H9 (cell line): Measurements from ENCODE around the gene CBLB. TPM values are rescaled to one million over a fixed set of nuclear protein-coding genes. Genes with fewer than 3 reads are reported as not detected.

Source experiments
- DNase-seq: peaks from one replicate; pipeline ENCODE4 v3.0.0-alpha.2; 2017
- H2AFZ ChIP-seq: one replicate; pipeline ENCODE4 v1.6.1; 2013; ENCODE audit warnings: mild to moderate bottlenecking, low read length, control low read depth, moderate library complexity
- H2AK5ac ChIP-seq: 2 replicates; pipeline ENCODE4 v1.6.1; 2013; ENCODE audit warnings: low read length, control low read depth, mixed read lengths; ENCODE audit not compliant: insufficient read length
- H2BK120ac ChIP-seq: one replicate; pipeline ENCODE4 v1.6.1; 2013; ENCODE audit warnings: low read depth, mild to moderate bottlenecking, low read length, control low read depth, inconsistent platforms; ENCODE audit not compliant: poor library complexity, severe bottlenecking
- H2BK12ac ChIP-seq: 2 replicates; pipeline ENCODE4 v1.6.1; 2013; ENCODE audit warnings: low read length, control low read depth, mixed read lengths, low read depth; ENCODE audit not compliant: insufficient read length
- H2BK15ac ChIP-seq: 2 replicates; pipeline ENCODE4 v1.6.1; 2013; ENCODE audit warnings: low read depth, low read length, control low read depth
- H2BK20ac ChIP-seq: one replicate; pipeline ENCODE4 v1.6.1; 2013; ENCODE audit warnings: low read depth, mild to moderate bottlenecking, low read length, control low read depth, inconsistent platforms; ENCODE audit not compliant: poor library complexity, severe bottlenecking
- H2BK5ac ChIP-seq: 2 replicates; pipeline ENCODE4 v1.6.1; 2013; ENCODE audit warnings: low read length, control low read depth, mixed read lengths; ENCODE audit not compliant: insufficient read length
- H3K14ac ChIP-seq: 2 replicates; pipeline ENCODE4 v1.6.1; 2013; ENCODE audit warnings: low read length, control low read depth; ENCODE audit not compliant: insufficient read depth
- H3K18ac ChIP-seq: 2 replicates; pipeline ENCODE4 v1.6.1; 2013; ENCODE audit warnings: low read depth, mild to moderate bottlenecking, mixed read lengths, low read length, control low read depth; ENCODE audit not compliant: insufficient read length
- H3K23ac ChIP-seq: 2 replicates; pipeline ENCODE4 v1.6.1; 2013; ENCODE audit warnings: low read length, control low read depth, mixed read lengths, low read depth; ENCODE audit not compliant: insufficient read length
- H3K23me2 ChIP-seq: 2 replicates; pipeline ENCODE4 v1.6.1; 2013; ENCODE audit warnings: low read depth, mild to moderate bottlenecking, mixed read lengths, low read length, control low read depth; ENCODE audit not compliant: insufficient read length, poor library complexity, severe bottlenecking
- H3K27ac ChIP-seq: 2 replicates; pipeline ENCODE4 v1.5.1; 2013; ENCODE audit warnings: low read length, control low read depth, mixed read lengths, low read depth; ENCODE audit not compliant: insufficient read length
- H3K27me3 ChIP-seq: 2 replicates; pipeline ENCODE4 v1.6.1; 2013; ENCODE audit warnings: low read length, control low read depth, inconsistent platforms; ENCODE audit not compliant: insufficient read depth
- H3K4ac ChIP-seq: 2 replicates; pipeline ENCODE4 v1.6.1; 2013; ENCODE audit warnings: low read depth, mild to moderate bottlenecking, control low read depth, inconsistent platforms, low read length, moderate library complexity
- H3K4me1 ChIP-seq: 2 replicates; pipeline ENCODE4 v1.6.1; 2013; ENCODE audit warnings: low read length, control low read depth, inconsistent platforms; ENCODE audit not compliant: insufficient read depth
- H3K4me2 ChIP-seq: 2 replicates; pipeline ENCODE4 v1.6.1; 2013; ENCODE audit warnings: low read length, control low read depth, mixed read lengths; ENCODE audit not compliant: insufficient read length, insufficient read depth
- H3K56ac ChIP-seq: 2 replicates; pipeline ENCODE4 v1.6.1; 2013; ENCODE audit warnings: low read depth, mild to moderate bottlenecking, mixed read lengths, low read length, control low read depth; ENCODE audit not compliant: insufficient read length
- H3K79me1 ChIP-seq: 2 replicates; pipeline ENCODE4 v1.6.1; 2013; ENCODE audit warnings: low read depth, mild to moderate bottlenecking, moderate library complexity, low read length, control low read depth, inconsistent platforms; ENCODE audit not compliant: insufficient read depth, poor library complexity, severe bottlenecking
- H3K79me2 ChIP-seq: 2 replicates; pipeline ENCODE4 v1.6.1; 2013; ENCODE audit warnings: low read length, control low read depth, inconsistent platforms; ENCODE audit not compliant: insufficient read depth
- H3K9ac ChIP-seq: 2 replicates; pipeline ENCODE4 v1.6.1; 2013; ENCODE audit warnings: low read length, control low read depth, mixed read lengths; ENCODE audit not compliant: insufficient read length; ENCODE audit errors: extremely low read depth
- H3K9me3 ChIP-seq: one replicate; pipeline ENCODE4 v1.6.1; 2013; ENCODE audit warnings: low read depth, low read length, inconsistent platforms; ENCODE audit not compliant: control insufficient read depth
- H3T11ph ChIP-seq: one replicate; pipeline ENCODE4 v1.6.1; 2013; ENCODE audit warnings: mild to moderate bottlenecking, low read length, control low read depth, inconsistent platforms
- H4K20me1 ChIP-seq: one replicate; pipeline ENCODE4 v1.6.1; 2013; ENCODE audit not compliant: control insufficient read depth, insufficient read length, insufficient read depth
- H4K5ac ChIP-seq: 2 replicates; pipeline ENCODE4 v1.6.1; 2013; ENCODE audit warnings: low read depth, mild to moderate bottlenecking, mixed read lengths, low read length, control low read depth; ENCODE audit not compliant: insufficient read length
- H4K8ac ChIP-seq: replicated peaks from 2 replicates; pipeline ENCODE4 v1.6.1; 2013; ENCODE audit warnings: low read length, control low read depth, mixed read lengths, low read depth; ENCODE audit not compliant: insufficient read length
- H4K91ac ChIP-seq: 2 replicates; pipeline ENCODE4 v1.6.1; 2013; ENCODE audit warnings: low read depth, mild to moderate bottlenecking, moderate library complexity, mixed read lengths, low read length, control low read depth; ENCODE audit not compliant: insufficient read length
- H3K27ac Mint-ChIP-seq, 3 experiments: 2 replicates in 2 of 3; 3 replicates in 1 of 3; pipeline ENCODE4 v1.8.0; 2020 to 2021; ENCODE audit warnings: mixed read lengths in 3 of 3, mild to moderate bottlenecking in 1 of 3, moderate library complexity in 1 of 3
- H3K27me3 Mint-ChIP-seq: 2 replicates; pipeline ENCODE4 v1.8.0; 2021; ENCODE audit warnings: low read depth, mild to moderate bottlenecking, moderate library complexity, mixed read lengths
- H3K36me3 Mint-ChIP-seq, 3 experiments: 2 replicates in 2 of 3; 3 replicates in 1 of 3; pipeline ENCODE4 v1.8.0; 2020 to 2021; ENCODE audit warnings: low read depth in 3 of 3, mixed read lengths in 3 of 3; ENCODE audit not compliant: insufficient read depth in 1 of 3
- H3K4me1 Mint-ChIP-seq, 2 experiments: 2 replicates each; pipeline ENCODE4 v1.8.0; 2020; ENCODE audit warnings: mixed read lengths in 2 of 2
- H3K4me3 Mint-ChIP-seq, 2 experiments: 2 replicates in 1 of 2; 3 replicates in 1 of 2; pipeline ENCODE4 v1.8.0; 2020 to 2021; ENCODE audit warnings: mild to moderate bottlenecking in 2 of 2, mixed read lengths in 2 of 2, moderate library complexity in 1 of 2
- H3K9me3 Mint-ChIP-seq, 2 experiments: 2 replicates in 1 of 2; 3 replicates in 1 of 2; pipeline ENCODE4 v1.8.0; 2020; ENCODE audit warnings: mild to moderate bottlenecking in 2 of 2, mixed read lengths in 2 of 2, moderate library complexity in 1 of 2
- CTCF ChIP-seq: fragments of 200-600 bp; sonication (generic); conservative IDR thresholded peaks from 3 replicates; pipeline ENCODE4 v1.8.0; 2021; ENCODE audit warnings: antibody characterized with exemption, mild to moderate bottlenecking
- WGBS: extraction: QIAGEN DNeasy Blood & Tissue Kit; methylation state at CpG from one replicate; pipeline ENCODE4 v1.1.7; 2013; ENCODE audit warnings: missing lambda C conversion rate, low lambda C conversion rate, mixed read lengths; ENCODE audit not compliant: insufficient read length; ENCODE audit errors: extremely low coverage; 5-methylcytosine and 5-hydroxymethylcytosine counted together
- total RNA-seq: library from RNA; stranded (reverse); gene quantifications from 2 replicates; pipeline ENCODE4 v1.2.1, GENCODE V29; 2021

CBLB gene
- total RNA-seq, 1 experiment from 2014 or later = 25.7 TPM

- no peak overlapping the region for H3K4me2 ChIP-seq
- H3T11ph ChIP-seq = no peak overlapping the region
- H4K20me1 ChIP-seq = no peaks in the 10 kb centered on the region
- H3K27me3 Mint-ChIP-seq = no peaks in the 10 kb centered on the region
- no peaks in the 10 kb centered on the region for H3K27me3 ChIP-seq
- H3K23ac ChIP-seq = no peak overlapping the region
- no peak for DNase-seq
- H3K56ac ChIP-seq = no peak overlapping the region
- H2BK12ac ChIP-seq = no peak overlapping the region
- no peak overlapping the region for H4K91ac ChIP-seq
- H4K5ac ChIP-seq = no peak overlapping the region
- H2AK5ac ChIP-seq = no peak overlapping the region
- no peak overlapping the region for H2BK5ac ChIP-seq
- no peak overlapping the region for H4K8ac ChIP-seq
- no peak overlapping the region for H3K14ac ChIP-seq
- H3K4me1 Mint-ChIP-seq = no peaks in the 10 kb centered on the region
- H3K23me2 ChIP-seq = no peaks in the 10 kb centered on the region
- H3K79me1 ChIP-seq = no peaks in the 10 kb centered on the region
- H3K27ac ChIP-seq = no peak overlapping the region
- H2AFZ ChIP-seq = no peak overlapping the region
- no peak overlapping the region for H2BK20ac ChIP-seq
- H3K4ac ChIP-seq = no peak overlapping the region
- H3K9me3 Mint-ChIP-seq = no peaks in the 10 kb centered on the region
- no peaks in the 10 kb centered on the region for H3K9me3 ChIP-seq
- H2BK120ac ChIP-seq = no peak overlapping the region
- H3K36me3 Mint-ChIP-seq = peaks cover 5 to 28% (median 15%) of the 10 kb centered on the region in 3 experiments; a peak in 5 of 7 replicates
- no peak overlapping the region for H3K4me3 Mint-ChIP-seq
- H3K9ac ChIP-seq = no peak overlapping the region
- H3K27ac Mint-ChIP-seq = no peak overlapping the region
- no peaks in the 10 kb centered on the region for H3K79me2 ChIP-seq
- no peak overlapping the region for H2BK15ac ChIP-seq
- WGBS = no CpG with 5 or more reads among the region's 4 CpGs
- TF ChIP-seq CTCF = no peak
- no peaks in the 10 kb centered on the region for H3K4me1 ChIP-seq
- H3K18ac ChIP-seq = no peak overlapping the region
Measured at GRCh38 chr3:105704726-105705410, 163.9 kb downstream of the CBLB start.
